ENCODE measurements around the gene PDZRN4. TPM values are rescaled to one million over a fixed set of nuclear protein-coding genes. Genes with fewer than 3 reads are reported as not detected.
A peak's percentile ranks its signal among the peaks of the same experiment; 100 is the strongest.
"Not testable (repeated sequence)": the region's sequence is repeated elsewhere in the genome, so short reads cannot be mapped to it uniquely, and the experiment has no call there.

Gene PDZRN4
- 0.28 TPM for polyA plus RNA-seq (2013, experiment 1 of 4)
- 0.39 TPM for polyA plus RNA-seq (2013, experiment 2 of 4)
- polyA plus RNA-seq (2013, experiment 3 of 4): 0.37 TPM
- 0.41 TPM for polyA plus RNA-seq (2013, experiment 4 of 4)

- Histone ChIP-seq H3K4me3 (ENCODE audit: insufficient read depth, low read depth, low read length) (peak within 1 kb of the TSS; percentile 42), H3K4me1 (ENCODE audit: control insufficient read depth, insufficient read depth, low read length) (peaks cover 11% of the 10 kb centered on the region), H3K27me3 (ENCODE audit: control insufficient read depth, insufficient read depth, low read length, poor library complexity, severe bottlenecking) (peaks cover 45% of the 10 kb centered on the region), H3K36me3 (ENCODE audit: control insufficient read depth, insufficient read depth, low read length) (no peaks in the 10 kb centered on the region), H3K9me3 (ENCODE audit: control insufficient read depth, low read length) (no peaks in the 10 kb centered on the region), H3K27ac (ENCODE audit: insufficient read depth, low read depth, low read length, poor library complexity, severe bottlenecking) (no peak within 1 kb of the TSS)
- 4 to 5% methylated on average over 67 of the region's 67 CpGs for WGBS, 2 experiments
Observed at GRCh38 chr12:41188058-41188840, at the start of gene PDZRN4. Gene PDZRN4, plus strand, starts transcription at chr12:41188320.

- Histone ChIP-seq H3K27me3 (ENCODE audit: control insufficient read depth, insufficient read depth, low read length, poor library complexity, severe bottlenecking) (no peaks in the 10 kb centered on the region), H3K36me3 (ENCODE audit: control insufficient read depth, insufficient read depth, low read length) (no peaks in the 10 kb centered on the region), H3K4me3 (ENCODE audit: insufficient read depth, low read depth, low read length) (no peak overlapping the region), H3K4me1 (ENCODE audit: control insufficient read depth, insufficient read depth, low read length) (no peaks in the 10 kb centered on the region), H3K27ac (ENCODE audit: insufficient read depth, low read depth, low read length, poor library complexity, severe bottlenecking) (no peak overlapping the region), H3K9me3 (ENCODE audit: control insufficient read depth, low read length) (no peaks in the 10 kb centered on the region)
Observed at GRCh38 chr12:41140117-41140516, 48.0 kb upstream of the PDZRN4 start.

GRCh38 chr12:41141104-41141503, 47.0 kb upstream of the PDZRN4 start:
- Histone ChIP-seq H3K4me1 (ENCODE audit: control insufficient read depth, insufficient read depth, low read length) (no peaks in the 10 kb centered on the region), H3K27me3 (ENCODE audit: control insufficient read depth, insufficient read depth, low read length, poor library complexity, severe bottlenecking) (no peaks in the 10 kb centered on the region)
- 91 to 96% methylated on average over 2 of the region's 2 CpGs for WGBS, 2 experiments

GRCh38 chr12:41142376-41142775, 45.7 kb upstream of the PDZRN4 start:
- Histone ChIP-seq H3K9me3 (ENCODE audit: control insufficient read depth, low read length) (no peaks in the 10 kb centered on the region), H3K27me3 (ENCODE audit: control insufficient read depth, insufficient read depth, low read length, poor library complexity, severe bottlenecking) (no peaks in the 10 kb centered on the region), H3K4me3 (ENCODE audit: insufficient read depth, low read depth, low read length) (no peak overlapping the region), H3K36me3 (ENCODE audit: control insufficient read depth, insufficient read depth, low read length) (no peaks in the 10 kb centered on the region), H3K27ac (ENCODE audit: insufficient read depth, low read depth, low read length, poor library complexity, severe bottlenecking) (no peak overlapping the region), H3K4me1 (ENCODE audit: control insufficient read depth, insufficient read depth, low read length) (no peaks in the 10 kb centered on the region)
- 92 to 95% methylated on average over 1 of the region's 1 CpG for WGBS, 2 experiments

More at GRCh38 chr12:41141104-41141503, 47.0 kb upstream of the PDZRN4 start:
- H3K4me3 ChIP-seq (ENCODE audit: insufficient read depth, low read depth, low read length): no peak overlapping the region
- no peaks in the 10 kb centered on the region for H3K9me3 ChIP-seq (ENCODE audit: control insufficient read depth, low read length)
- no peak overlapping the region for H3K27ac ChIP-seq (ENCODE audit: insufficient read depth, low read depth, low read length, poor library complexity, severe bottlenecking)
- H3K36me3 ChIP-seq (ENCODE audit: control insufficient read depth, insufficient read depth, low read length): no peaks in the 10 kb centered on the region

GRCh38 chr12:41151793-41152192, 36.3 kb upstream of the PDZRN4 start:
- WGBS, 2 experiments: 69 to 76% methylated on average over 2 to 3 of the region's 3 CpGs
- Histone ChIP-seq H3K27me3 (ENCODE audit: control insufficient read depth, insufficient read depth, low read length, poor library complexity, severe bottlenecking) (no peaks in the 10 kb centered on the region), H3K27ac (ENCODE audit: insufficient read depth, low read depth, low read length, poor library complexity, severe bottlenecking) (no peak overlapping the region), H3K36me3 (ENCODE audit: control insufficient read depth, insufficient read depth, low read length) (no peaks in the 10 kb centered on the region), H3K4me1 (ENCODE audit: control insufficient read depth, insufficient read depth, low read length) (no peaks in the 10 kb centered on the region), H3K4me3 (ENCODE audit: insufficient read depth, low read depth, low read length) (no peak overlapping the region), H3K9me3 (ENCODE audit: control insufficient read depth, low read length) (no peaks in the 10 kb centered on the region)

- H3K4me3 ChIP-seq (ENCODE audit: insufficient read depth, low read depth, low read length): no peak overlapping the region
- 94 to 96% methylated on average over 5 of the region's 5 CpGs for WGBS, 2 experiments
- no peaks in the 10 kb centered on the region for H3K36me3 ChIP-seq (ENCODE audit: control insufficient read depth, insufficient read depth, low read length)
- H3K4me1 ChIP-seq (ENCODE audit: control insufficient read depth, insufficient read depth, low read length): no peaks in the 10 kb centered on the region
- H3K27ac ChIP-seq (ENCODE audit: insufficient read depth, low read depth, low read length, poor library complexity, severe bottlenecking): no peak overlapping the region
- no peaks in the 10 kb centered on the region for H3K9me3 ChIP-seq (ENCODE audit: control insufficient read depth, low read length)
- no peaks in the 10 kb centered on the region for H3K27me3 ChIP-seq (ENCODE audit: control insufficient read depth, insufficient read depth, low read length, poor library complexity, severe bottlenecking)
Observed at GRCh38 chr12:41162461-41162860, 25.7 kb upstream of the PDZRN4 start.

GRCh38 chr12:41167701-41168100, 20.4 kb upstream of the PDZRN4 start:
- 81 to 82% methylated on average over 1 of the region's 1 CpG for WGBS, 2 experiments
- H3K9me3 ChIP-seq (ENCODE audit: control insufficient read depth, low read length): no peaks in the 10 kb centered on the region
- no peak overlapping the region for H3K27ac ChIP-seq (ENCODE audit: insufficient read depth, low read depth, low read length, poor library complexity, severe bottlenecking)
- H3K27me3 ChIP-seq (ENCODE audit: control insufficient read depth, insufficient read depth, low read length, poor library complexity, severe bottlenecking): no peaks in the 10 kb centered on the region
- no peaks in the 10 kb centered on the region for H3K36me3 ChIP-seq (ENCODE audit: control insufficient read depth, insufficient read depth, low read length)
- H3K4me1 ChIP-seq (ENCODE audit: control insufficient read depth, insufficient read depth, low read length): no peaks in the 10 kb centered on the region
- no peak overlapping the region for H3K4me3 ChIP-seq (ENCODE audit: insufficient read depth, low read depth, low read length)

- H3K27me3 ChIP-seq (ENCODE audit: control insufficient read depth, insufficient read depth, low read length, poor library complexity, severe bottlenecking): no peaks in the 10 kb centered on the region
- H3K4me3 ChIP-seq (ENCODE audit: insufficient read depth, low read depth, low read length): no peak overlapping the region
- H3K9me3 ChIP-seq (ENCODE audit: control insufficient read depth, low read length): no peaks in the 10 kb centered on the region
- WGBS, 2 experiments: 88 to 89% methylated on average over 2 of the region's 2 CpGs
- no peak overlapping the region for H3K27ac ChIP-seq (ENCODE audit: insufficient read depth, low read depth, low read length, poor library complexity, severe bottlenecking)
- no peaks in the 10 kb centered on the region for H3K36me3 ChIP-seq (ENCODE audit: control insufficient read depth, insufficient read depth, low read length)
- no peaks in the 10 kb centered on the region for H3K4me1 ChIP-seq (ENCODE audit: control insufficient read depth, insufficient read depth, low read length)
Observed at GRCh38 chr12:41174602-41175001, 13.5 kb upstream of the PDZRN4 start.

GRCh38 chr12:41179507-41179906, 8.6 kb upstream of the PDZRN4 start:
- 80 to 100% methylated on average over 1 of the region's 1 CpG for WGBS, 2 experiments
- not testable (repeated sequence) for H3K36me3 ChIP-seq (ENCODE audit: control insufficient read depth, insufficient read depth, low read length); H3K4me3 ChIP-seq (ENCODE audit: insufficient read depth, low read depth, low read length); H3K27me3 ChIP-seq (ENCODE audit: control insufficient read depth, insufficient read depth, low read length, poor library complexity, severe bottlenecking); H3K27ac ChIP-seq (ENCODE audit: insufficient read depth, low read depth, low read length, poor library complexity, severe bottlenecking); H3K9me3 ChIP-seq (ENCODE audit: control insufficient read depth, low read length); H3K4me1 ChIP-seq (ENCODE audit: control insufficient read depth, insufficient read depth, low read length)

GRCh38 chr12:41184864-41185263, 3.3 kb upstream of the PDZRN4 start:
- no peaks in the 10 kb centered on the region for H3K36me3 ChIP-seq (ENCODE audit: control insufficient read depth, insufficient read depth, low read length)
- peaks cover 11% of the 10 kb centered on the region for H3K4me1 ChIP-seq (ENCODE audit: control insufficient read depth, insufficient read depth, low read length)
- H3K27ac ChIP-seq (ENCODE audit: insufficient read depth, low read depth, low read length, poor library complexity, severe bottlenecking): no peak overlapping the region
- no peaks in the 10 kb centered on the region for H3K9me3 ChIP-seq (ENCODE audit: control insufficient read depth, low read length)
- no peak overlapping the region for H3K4me3 ChIP-seq (ENCODE audit: insufficient read depth, low read depth, low read length)
- H3K27me3 ChIP-seq (ENCODE audit: control insufficient read depth, insufficient read depth, low read length, poor library complexity, severe bottlenecking): peaks cover 33% of the 10 kb centered on the region

Data from ectodermal cell (in vitro differentiated cells).